WTC11 (cell line): ENCODE measurements around the gene CFHR4. TPM values are rescaled to one million over a fixed set of nuclear protein-coding genes. Genes with fewer than 3 reads are reported as not detected.

Experiments used
- ATAC-seq: fragments of 200-7000 bp; cut with Tn5 transposase; 2 replicates; pipeline ENCODE4 v1.10.0; 2021; ENCODE audit warnings: mild to moderate bottlenecking, moderate library complexity
- CTCF ChIA-PET: fragments of 300-600 bp; sonication (Branson Sonifier 250); formaldehyde crosslinking; loops from one replicate; lab custom pipeline; 2021; ENCODE audit warnings: antibody characterized with exemption; lab: Charles Lee
- POLR2A ChIA-PET: fragments of 350-600 bp; sonication (Branson Sonifier 250); formaldehyde crosslinking; loops from one replicate; lab custom pipeline; 2021; ENCODE audit warnings: antibody characterized with exemption; lab: Charles Lee
- DNase-seq: peaks from one replicate; pipeline ENCODE4 v3.0.0; 2021; ENCODE audit warnings: low spot score
- H3K27ac Mint-ChIP-seq: 2 replicates; pipeline ENCODE4 v1.8.0; 2021; ENCODE audit warnings: mixed read lengths
- H3K27me3 Mint-ChIP-seq: 2 replicates; pipeline ENCODE4 v1.8.0; 2021; ENCODE audit warnings: low read depth, mild to moderate bottlenecking, moderate library complexity, mixed read lengths
- H3K36me3 Mint-ChIP-seq: 2 replicates; pipeline ENCODE4 v1.8.0; 2021; ENCODE audit warnings: mixed read lengths
- H3K4me1 Mint-ChIP-seq: 2 replicates; pipeline ENCODE4 v1.8.0; 2022; ENCODE audit warnings: mixed read lengths
- H3K4me3 Mint-ChIP-seq: 2 replicates; pipeline ENCODE4 v1.8.0; 2021; ENCODE audit warnings: mild to moderate bottlenecking, moderate library complexity, mixed read lengths
- H3K9me3 Mint-ChIP-seq: 2 replicates; pipeline ENCODE4 v1.8.0; 2021; ENCODE audit warnings: mixed read lengths
- CBFB ChIP-seq: sonication (generic); formaldehyde crosslinking; IDR thresholded peaks from 2 replicates; pipeline ENCODE4 v1.8.1; 2022; ENCODE audit warnings: mild to moderate bottlenecking, low read depth, missing genetic modification reagents
- CDX4 ChIP-seq: fragments of 250-450 bp; sonication (Bioruptor Pico); IDR thresholded peaks from 2 replicates; pipeline ENCODE4 v1.9.0; 2021; ENCODE audit warnings: moderate library complexity, mild to moderate bottlenecking, inconsistent platforms, borderline replicate concordance
- CREM ChIP-seq: sonication (generic); formaldehyde crosslinking; IDR thresholded peaks from 2 replicates; pipeline ENCODE4 v1.8.1; 2022; ENCODE audit warnings: mild to moderate bottlenecking, missing genetic modification reagents, moderate library complexity
- EMX1 ChIP-seq: fragments of 250-450 bp; sonication (Bioruptor Pico); IDR thresholded peaks from 2 replicates; pipeline ENCODE4 v1.8.0; 2021; ENCODE audit warnings: mild to moderate bottlenecking
- ETV6 ChIP-seq: sonication (generic); formaldehyde crosslinking; IDR thresholded peaks from 2 replicates; pipeline ENCODE4 v1.8.1; 2022; ENCODE audit warnings: mild to moderate bottlenecking, missing genetic modification reagents
- FOXP4 ChIP-seq: sonication (generic); formaldehyde crosslinking; IDR thresholded peaks from 2 replicates; pipeline ENCODE4 v1.8.0; 2022; ENCODE audit warnings: mild to moderate bottlenecking, missing genetic modification reagents
- GRHL2 ChIP-seq: fragments of 250-450 bp; sonication (Bioruptor Pico); IDR thresholded peaks from 2 replicates; pipeline ENCODE4 v1.8.0; 2022; ENCODE audit warnings: mild to moderate bottlenecking, moderate library complexity; ENCODE audit not compliant: insufficient replicate concordance, severe bottlenecking
- JAZF1 ChIP-seq: fragments of 250-450 bp; sonication (Bioruptor Pico); IDR thresholded peaks from 2 replicates; pipeline ENCODE4 v1.9.0; 2021; ENCODE audit warnings: moderate library complexity, mild to moderate bottlenecking, inconsistent platforms
- MAX ChIP-seq: sonication (generic); formaldehyde crosslinking; IDR thresholded peaks from 2 replicates; pipeline ENCODE4 v1.8.0; 2022; ENCODE audit warnings: mild to moderate bottlenecking, missing genetic modification reagents
- MXD4 ChIP-seq: fragments of 250-450 bp; sonication (Bioruptor Pico); IDR thresholded peaks from 2 replicates; pipeline ENCODE4 v1.8.0; 2021; ENCODE audit warnings: mild to moderate bottlenecking, moderate library complexity, borderline replicate concordance
- NFE2L1 ChIP-seq: sonication (generic); formaldehyde crosslinking; IDR thresholded peaks from 2 replicates; pipeline ENCODE4 v1.8.1; 2023; ENCODE audit warnings: missing genetic modification reagents
- NFYB ChIP-seq: sonication (generic); formaldehyde crosslinking; conservative IDR thresholded peaks from 2 replicates; pipeline ENCODE4 v1.8.0; 2022; ENCODE audit warnings: low read depth, missing genetic modification reagents
- TCF7 ChIP-seq: sonication (generic); formaldehyde crosslinking; IDR thresholded peaks from 2 replicates; pipeline ENCODE4 v1.8.0; 2022; ENCODE audit warnings: mild to moderate bottlenecking, low read depth, missing genetic modification reagents, moderate library complexity
- ZNF263 ChIP-seq: sonication (generic); formaldehyde crosslinking; IDR thresholded peaks from 2 replicates; pipeline ENCODE4 v1.8.1; 2022; ENCODE audit warnings: low read depth, mild to moderate bottlenecking, moderate library complexity, missing genetic modification reagents
- ZNF416 ChIP-seq: fragments of 250-450 bp; sonication (Bioruptor Pico); IDR thresholded peaks from 2 replicates; pipeline ENCODE4 v1.9.0; 2021; ENCODE audit warnings: mild to moderate bottlenecking, inconsistent platforms
- ZNF423 ChIP-seq: fragments of 250-450 bp; sonication (Bioruptor Pico); IDR thresholded peaks from 2 replicates; pipeline ENCODE4 v2.1.2; 2022; ENCODE audit warnings: mild to moderate bottlenecking, moderate library complexity
- total RNA-seq: library from RNA; stranded (reverse); gene quantifications from 3 replicates; pipeline ENCODE4 v1.2.3, GENCODE V29; 2021
- TF ChIP-seq, protein P1 (sequence below): sonication (generic); formaldehyde crosslinking; IDR thresholded peaks from 2 replicates; pipeline ENCODE4 v1.8.1; 2023; ENCODE audit warnings: mild to moderate bottlenecking, missing genetic modification reagents, moderate library complexity
- TF ChIP-seq, protein P2 (sequence below): sonication (generic); formaldehyde crosslinking; IDR thresholded peaks from 2 replicates; pipeline ENCODE4 v1.8.0; 2023; ENCODE audit warnings: mild to moderate bottlenecking, missing genetic modification reagents
- TF ChIP-seq, protein P3 (sequence below): sonication (generic); formaldehyde crosslinking; IDR thresholded peaks from 2 replicates; pipeline ENCODE4 v1.8.0; 2022; ENCODE audit warnings: mild to moderate bottlenecking, missing genetic modification reagents

CFHR4 gene
- total RNA-seq, 1 experiment from 2014 or later = 0.42 TPM

DNA sequence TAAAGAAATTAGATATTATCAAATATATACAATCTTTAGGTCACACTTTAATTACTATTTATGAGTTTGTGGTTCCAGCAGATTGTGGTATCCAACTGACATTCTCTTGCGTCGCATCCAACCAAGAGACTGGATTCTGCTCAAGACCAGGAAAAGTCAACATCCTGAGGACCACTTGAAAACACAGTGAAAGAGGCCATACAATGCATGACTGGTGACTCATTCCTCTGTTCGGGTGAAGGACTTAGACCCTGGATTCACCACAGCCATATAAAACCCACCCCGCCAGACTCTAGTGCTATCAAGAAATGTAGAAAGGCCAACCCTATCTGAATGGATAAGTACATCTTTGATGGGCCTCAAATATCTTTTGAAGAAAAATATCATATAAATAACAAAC is 14.5 kb upstream of the CFHR4 start:
- DNase-seq = no peak
- POLR2A ChIA-PET = no interaction called here
- ATAC-seq = no peak
- H3K27me3 Mint-ChIP-seq = peaks cover 11% of the 10 kb centered on the region
- TF ChIP-seq JAZF1 = no peak
- TF ChIP-seq ZNF423 = no peak
- TF ChIP-seq, all 79 proteins: peak for 0
- Mint-ChIP-seq H3K36me3 (no peaks in the 10 kb centered on the region), H3K27ac (no peak overlapping the region), H3K4me3 (no peak overlapping the region), H3K9me3 (no peaks in the 10 kb centered on the region), H3K4me1 (peaks cover 3% of the 10 kb centered on the region; the same call in 1 of the 2 replicates)
- CTCF ChIA-PET = no interaction called here

- ChIA-PET CTCF (interaction anchor here (1.4 kb wide), 1 partner anchor 141 kb away, joined by 3 read pairs; no protein-coding TSS in a partner anchor), POLR2A (no interaction called here)
- Mint-ChIP-seq H3K4me3 (no peak overlapping the region), H3K36me3 (no peaks in the 10 kb centered on the region), H3K9me3 (no peaks in the 10 kb centered on the region), H3K27me3 (peaks cover 20% of the 10 kb centered on the region), H3K4me1 (peaks cover 3% of the 10 kb centered on the region; the same call in 1 of the 2 replicates), H3K27ac (no peak overlapping the region)
- DNase-seq (no peak), ATAC-seq (no peak)
- no peak for TF ChIP-seq EMX1 (CRISPR knock-in tag)
- no peak for TF ChIP-seq ZNF263 (CRISPR knock-in tag)
- no peak for TF ChIP-seq CREM (CRISPR knock-in tag)
- TF ChIP-seq MAX (CRISPR knock-in tag) = no peak
- TF ChIP-seq, protein P1, sequence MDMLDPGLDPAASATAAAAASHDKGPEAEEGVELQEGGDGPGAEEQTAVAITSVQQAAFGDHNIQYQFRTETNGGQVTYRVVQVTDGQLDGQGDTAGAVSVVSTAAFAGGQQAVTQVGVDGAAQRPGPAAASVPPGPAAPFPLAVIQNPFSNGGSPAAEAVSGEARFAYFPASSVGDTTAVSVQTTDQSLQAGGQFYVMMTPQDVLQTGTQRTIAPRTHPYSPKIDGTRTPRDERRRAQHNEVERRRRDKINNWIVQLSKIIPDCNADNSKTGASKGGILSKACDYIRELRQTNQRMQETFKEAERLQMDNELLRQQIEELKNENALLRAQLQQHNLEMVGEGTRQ (CRISPR knock-in tag) = no peak
- TF ChIP-seq ZNF416 (CRISPR knock-in tag) = no peak
- TF ChIP-seq, protein P2, sequence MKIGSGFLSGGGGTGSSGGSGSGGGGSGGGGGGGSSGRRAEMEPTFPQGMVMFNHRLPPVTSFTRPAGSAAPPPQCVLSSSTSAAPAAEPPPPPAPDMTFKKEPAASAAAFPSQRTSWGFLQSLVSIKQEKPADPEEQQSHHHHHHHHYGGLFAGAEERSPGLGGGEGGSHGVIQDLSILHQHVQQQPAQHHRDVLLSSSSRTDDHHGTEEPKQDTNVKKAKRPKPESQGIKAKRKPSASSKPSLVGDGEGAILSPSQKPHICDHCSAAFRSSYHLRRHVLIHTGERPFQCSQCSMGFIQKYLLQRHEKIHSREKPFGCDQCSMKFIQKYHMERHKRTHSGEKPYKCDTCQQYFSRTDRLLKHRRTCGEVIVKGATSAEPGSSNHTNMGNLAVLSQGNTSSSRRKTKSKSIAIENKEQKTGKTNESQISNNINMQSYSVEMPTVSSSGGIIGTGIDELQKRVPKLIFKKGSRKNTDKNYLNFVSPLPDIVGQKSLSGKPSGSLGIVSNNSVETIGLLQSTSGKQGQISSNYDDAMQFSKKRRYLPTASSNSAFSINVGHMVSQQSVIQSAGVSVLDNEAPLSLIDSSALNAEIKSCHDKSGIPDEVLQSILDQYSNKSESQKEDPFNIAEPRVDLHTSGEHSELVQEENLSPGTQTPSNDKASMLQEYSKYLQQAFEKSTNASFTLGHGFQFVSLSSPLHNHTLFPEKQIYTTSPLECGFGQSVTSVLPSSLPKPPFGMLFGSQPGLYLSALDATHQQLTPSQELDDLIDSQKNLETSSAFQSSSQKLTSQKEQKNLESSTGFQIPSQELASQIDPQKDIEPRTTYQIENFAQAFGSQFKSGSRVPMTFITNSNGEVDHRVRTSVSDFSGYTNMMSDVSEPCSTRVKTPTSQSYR = no peak
- TF ChIP-seq ETV6 = no peak
- no peak for TF ChIP-seq GRHL2 (CRISPR knock-in tag)
- no peak for TF ChIP-seq MXD4 (CRISPR knock-in tag)
- TF ChIP-seq, protein P3, sequence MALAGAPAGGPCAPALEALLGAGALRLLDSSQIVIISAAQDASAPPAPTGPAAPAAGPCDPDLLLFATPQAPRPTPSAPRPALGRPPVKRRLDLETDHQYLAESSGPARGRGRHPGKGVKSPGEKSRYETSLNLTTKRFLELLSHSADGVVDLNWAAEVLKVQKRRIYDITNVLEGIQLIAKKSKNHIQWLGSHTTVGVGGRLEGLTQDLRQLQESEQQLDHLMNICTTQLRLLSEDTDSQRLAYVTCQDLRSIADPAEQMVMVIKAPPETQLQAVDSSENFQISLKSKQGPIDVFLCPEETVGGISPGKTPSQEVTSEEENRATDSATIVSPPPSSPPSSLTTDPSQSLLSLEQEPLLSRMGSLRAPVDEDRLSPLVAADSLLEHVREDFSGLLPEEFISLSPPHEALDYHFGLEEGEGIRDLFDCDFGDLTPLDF (CRISPR knock-in tag) = no peak
- no peak for TF ChIP-seq FOXP4 (CRISPR knock-in tag)
- TF ChIP-seq NFE2L1 = no peak
- no peak for TF ChIP-seq NFYB
- no peak for TF ChIP-seq CBFB (CRISPR knock-in tag)
- TF ChIP-seq CDX4 = no peak
- TF ChIP-seq TCF7 (CRISPR knock-in tag) = no peak
Measured at GRCh38 chr1:196875935-196876334, 11.9 kb upstream of the CFHR4 start.
